HCT116 (cell line): Measurements from ENCODE around the gene SLC4A5. TPM values are rescaled to one million over a fixed set of nuclear protein-coding genes. Genes with fewer than 3 reads are reported as not detected.

Source experiments
- ATAC-seq: fragments of 200-7000 bp; cut with Tn5 transposase; 2 replicates; pipeline ENCODE4 v1.9.1; 2020; ENCODE audit warnings: mild to moderate bottlenecking, moderate library complexity
- BruUV-seq: library from RNA; stranded (reverse); fragments of 400-500 nt; replicated peaks from 2 replicates; lab custom pipeline; 2021; lab: Mats Ljungman, UMichigan
- CTCF ChIA-PET: fragments of 300-600 bp; sonication (Branson Sonifier 250); formaldehyde crosslinking; loops from one replicate; lab custom pipeline; 2021; ENCODE audit warnings: antibody characterized with exemption; lab: Charles Lee
- POLR2A ChIA-PET: fragments of 300-600, 350-600 bp; sonication (Branson Sonifier 250); formaldehyde crosslinking; loops from one replicate; lab custom pipeline; 2021; ENCODE audit warnings: antibody characterized with exemption; lab: Charles Lee
- RAD21 ChIA-PET, 2 experiments: fragments of 300-600 bp; sonication (Branson Sonifier 250); formaldehyde crosslinking; loops; one replicate each; lab custom pipeline; 2023; ENCODE audit warnings: low total read pairs in 2 of 2; ENCODE audit not compliant: uncharacterized antibody in 2 of 2, unreplicated experiment in 2 of 2, low non-redundant PET in 1 of 2; lab: Charles Lee
- DNase-seq: peaks from one replicate; pipeline ENCODE4 v3.0.0-alpha.2; 2010; ENCODE audit warnings: low read depth, low spot score
- H2AFZ ChIP-seq: fragments of 200-600 bp; shearing (Covaris generic), sonication (generic); 2 replicates; pipeline ENCODE4 v1.6.1; 2017; ENCODE audit warnings: low read depth, mixed run types, mixed read lengths, antibody characterized with exemption, low read length; ENCODE audit not compliant: poor library complexity, severe bottlenecking
- H3K27ac ChIP-seq: 2 replicates; pipeline ENCODE4 v1.5.1; 2012; ENCODE audit warnings: low read depth, low read length
- H3K27me3 ChIP-seq: fragments of 200-600 bp; sonication (generic); 2 replicates; pipeline ENCODE4 v1.6.1; 2016; ENCODE audit warnings: mixed run types, low read length, mixed read lengths; ENCODE audit not compliant: insufficient read depth
- H3K36me3 ChIP-seq, 2 experiments: fragments of 200-500 bp in 1 of 2; fragments of 200-600 bp in 1 of 2; sonication (Bioruptor generic) in 1 of 2; sonication (generic) in 1 of 2; 2 replicates each; pipeline versions ENCODE4 v1.5.1 to v1.6.1; 2014 to 2016; ENCODE audit warnings: low read length in 2 of 2, inconsistent platforms in 1 of 2, mixed read lengths in 1 of 2, mixed run types in 1 of 2; ENCODE audit not compliant: insufficient read depth in 2 of 2, control insufficient read depth in 1 of 2
- H3K4me1 ChIP-seq, 2 experiments: fragments of 200-600 bp in 1 of 2; sonication (generic) in 1 of 2; 2 replicates each; pipeline versions ENCODE4 v1.5.1 to v1.6.1; 2012 to 2017; ENCODE audit warnings: low read length in 2 of 2, inconsistent platforms in 1 of 2, mild to moderate bottlenecking in 1 of 2, mixed read lengths in 1 of 2, mixed run types in 1 of 2, moderate library complexity in 1 of 2; ENCODE audit not compliant: insufficient read depth in 2 of 2, control insufficient read depth in 1 of 2
- H3K4me2 ChIP-seq: fragments of 200-600 bp; sonication (generic); 2 replicates; pipeline ENCODE4 v1.6.1; 2017; ENCODE audit warnings: mixed run types, low read length, mixed read lengths
- H3K4me3 ChIP-seq, 2 experiments: fragments of 200-600 bp in 1 of 2; sonication (generic) in 1 of 2; replicated peaks in 1 of 2; 2 replicates each; pipeline ENCODE4 v1.5.1; 2011 to 2016; ENCODE audit warnings: low read length in 2 of 2, control low read depth in 1 of 2, low read depth in 1 of 2, mild to moderate bottlenecking in 1 of 2, mixed read lengths in 1 of 2, mixed run types in 1 of 2
- H3K79me2 ChIP-seq: fragments of 200-600 bp; sonication (generic); 2 replicates; pipeline ENCODE4 v1.6.1; 2017; ENCODE audit warnings: mild to moderate bottlenecking, mixed run types, low read length, moderate library complexity, mixed read lengths; ENCODE audit not compliant: insufficient read depth
- H3K9ac ChIP-seq: fragments of 200-600 bp; sonication (generic); 2 replicates; pipeline ENCODE4 v1.6.1; 2016; ENCODE audit warnings: low read length, mixed read lengths
- H3K9me2 ChIP-seq: fragments of 200-600 bp; sonication (generic), shearing (Covaris generic); 2 replicates; pipeline ENCODE4 v1.6.1; 2017; ENCODE audit warnings: mixed run types, mild to moderate bottlenecking, moderate library complexity; ENCODE audit not compliant: insufficient read depth
- H3K9me3 ChIP-seq, 2 experiments: fragments of 200-500 bp in 1 of 2; fragments of 200-600 bp in 1 of 2; sonication (Bioruptor generic) in 1 of 2; sonication (generic) in 1 of 2; 2 replicates each; pipeline ENCODE4 v1.6.1; 2014 to 2017; ENCODE audit warnings: low read length in 2 of 2, mixed read lengths in 2 of 2, inconsistent platforms in 1 of 2, low read depth in 1 of 2, mild to moderate bottlenecking in 1 of 2, mixed run types in 1 of 2, moderate library complexity in 1 of 2; ENCODE audit not compliant: control insufficient read depth in 1 of 2, insufficient read depth in 1 of 2
- H4K20me1 ChIP-seq: fragments of 200-600 bp; sonication (generic), shearing (Covaris generic); 2 replicates; pipeline ENCODE4 v1.6.1; 2017; ENCODE audit warnings: mixed run types, mild to moderate bottlenecking, moderate library complexity; ENCODE audit not compliant: insufficient read depth
- CBX3 ChIP-seq: IDR thresholded peaks from 2 replicates; pipeline ENCODE4 v1.6.1; 2012; ENCODE audit warnings: low read depth
- ELF1 ChIP-seq: IDR thresholded peaks from 2 replicates; pipeline ENCODE4 v1.6.1; 2012; ENCODE audit warnings: low read depth, borderline replicate concordance
- FOSL1 ChIP-seq: IDR thresholded peaks from 2 replicates; pipeline ENCODE4 v1.6.1; 2012; ENCODE audit warnings: low read depth
- JUND ChIP-seq: IDR thresholded peaks from 2 replicates; pipeline ENCODE4 v1.6.1; 2012
- POLR2A ChIP-seq: IDR thresholded peaks from 2 replicates; pipeline ENCODE4 v1.7.0; 2011; ENCODE audit warnings: borderline replicate concordance; ENCODE audit not compliant: insufficient read depth, insufficient read length; ENCODE audit errors: extremely low read depth
- RAD21 ChIP-seq: IDR thresholded peaks from 2 replicates; pipeline ENCODE4 v1.6.1; 2012; ENCODE audit warnings: low read depth, mild to moderate bottlenecking
- YY1 ChIP-seq: IDR thresholded peaks from 2 replicates; pipeline ENCODE4 v1.6.1; 2011; ENCODE audit warnings: low read length, low read depth, moderate library complexity, mild to moderate bottlenecking; ENCODE audit not compliant: insufficient replicate concordance; ENCODE audit errors: extremely low read depth
- intact Hi-C: fragments of 100-400 bp; cut with micrococcal nuclease; formaldehyde crosslinking; loops from 2 replicates; pipeline ENCODE4 v1.10.0; 2022
- total RNA-seq: library from RNA; stranded (reverse); gene quantifications from one replicate; pipeline ENCODE4 v1.2.1, GENCODE V29; 2021; ENCODE audit not compliant: unreplicated experiment
- TF ChIP-seq, protein P1 (sequence below): IDR thresholded peaks from 2 replicates; pipeline ENCODE4 v1.6.1; 2012; ENCODE audit warnings: low read depth
- TF ChIP-seq, protein P2 (sequence below): IDR thresholded peaks from 2 replicates; pipeline ENCODE4 v1.6.1; 2012
- TF ChIP-seq, protein P3 (sequence below), 3 experiments: fragments of 200-600 bp in 1 of 3; sonication (generic) in 1 of 3; IDR thresholded peaks in 2 of 3; conservative IDR thresholded peaks in 1 of 3; 2 replicates each; pipeline ENCODE4 v1.5.1; 2012 to 2017; ENCODE audit warnings: low read depth in 2 of 3, low read length in 2 of 3, antibody characterized with exemption in 1 of 3, borderline replicate concordance in 1 of 3, control low read depth in 1 of 3, mild to moderate bottlenecking in 1 of 3, mixed read lengths in 1 of 3, mixed run types in 1 of 3, moderate library complexity in 1 of 3; ENCODE audit not compliant: insufficient read depth in 1 of 3
- TF ChIP-seq, protein P4 (sequence below): IDR thresholded peaks from 2 replicates; pipeline ENCODE4 v1.6.1; 2012

The SLC4A5 gene
- total RNA-seq, 1 experiment from 2014 or later: 0.91 TPM

- peaks cover 5 to 8% of the 10 kb centered on the region in 2 experiments; a peak in 1 of 4 replicates for H3K36me3 ChIP-seq
- intact Hi-C loops: no loop called here
- no peaks in the 10 kb centered on the region for H3K27me3 ChIP-seq
- CTCF ChIA-PET: no interaction called here
- H3K9me2 ChIP-seq: no peaks in the 10 kb centered on the region
- TF ChIP-seq, protein P1, sequence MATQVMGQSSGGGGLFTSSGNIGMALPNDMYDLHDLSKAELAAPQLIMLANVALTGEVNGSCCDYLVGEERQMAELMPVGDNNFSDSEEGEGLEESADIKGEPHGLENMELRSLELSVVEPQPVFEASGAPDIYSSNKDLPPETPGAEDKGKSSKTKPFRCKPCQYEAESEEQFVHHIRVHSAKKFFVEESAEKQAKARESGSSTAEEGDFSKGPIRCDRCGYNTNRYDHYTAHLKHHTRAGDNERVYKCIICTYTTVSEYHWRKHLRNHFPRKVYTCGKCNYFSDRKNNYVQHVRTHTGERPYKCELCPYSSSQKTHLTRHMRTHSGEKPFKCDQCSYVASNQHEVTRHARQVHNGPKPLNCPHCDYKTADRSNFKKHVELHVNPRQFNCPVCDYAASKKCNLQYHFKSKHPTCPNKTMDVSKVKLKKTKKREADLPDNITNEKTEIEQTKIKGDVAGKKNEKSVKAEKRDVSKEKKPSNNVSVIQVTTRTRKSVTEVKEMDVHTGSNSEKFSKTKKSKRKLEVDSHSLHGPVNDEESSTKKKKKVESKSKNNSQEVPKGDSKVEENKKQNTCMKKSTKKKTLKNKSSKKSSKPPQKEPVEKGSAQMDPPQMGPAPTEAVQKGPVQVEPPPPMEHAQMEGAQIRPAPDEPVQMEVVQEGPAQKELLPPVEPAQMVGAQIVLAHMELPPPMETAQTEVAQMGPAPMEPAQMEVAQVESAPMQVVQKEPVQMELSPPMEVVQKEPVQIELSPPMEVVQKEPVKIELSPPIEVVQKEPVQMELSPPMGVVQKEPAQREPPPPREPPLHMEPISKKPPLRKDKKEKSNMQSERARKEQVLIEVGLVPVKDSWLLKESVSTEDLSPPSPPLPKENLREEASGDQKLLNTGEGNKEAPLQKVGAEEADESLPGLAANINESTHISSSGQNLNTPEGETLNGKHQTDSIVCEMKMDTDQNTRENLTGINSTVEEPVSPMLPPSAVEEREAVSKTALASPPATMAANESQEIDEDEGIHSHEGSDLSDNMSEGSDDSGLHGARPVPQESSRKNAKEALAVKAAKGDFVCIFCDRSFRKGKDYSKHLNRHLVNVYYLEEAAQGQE: no peak
- H3K4me2 ChIP-seq: peak overlapping the region; percentile 97
- H4K20me1 ChIP-seq: peaks cover 21% of the 10 kb centered on the region; the same call in 1 of the 2 replicates
- peak overlapping the region; percentile 9; the same call in 1 of the 2 replicates for H3K27ac ChIP-seq
- H3K79me2 ChIP-seq: peaks cover 46% of the 10 kb centered on the region
- RAD21 ChIA-PET: no interaction called here
- H3K9ac ChIP-seq: peak overlapping the region; percentile 100
- peaks cover 17 to 19% of the 10 kb centered on the region in 2 experiments; a peak in 3 of 4 replicates for H3K4me1 ChIP-seq
- TSS peak; percentile 89 for BruUV-seq
- peak; percentile 98 for DNase-seq
- POLR2A ChIA-PET: interaction anchor here (1.1 to 2.3 kb wide), 5 partner anchors 9 to 369 kb away, joined by 4 to 8 read pairs (median 5); partner anchors contain the start of genes MOB1A and STAMBP
- H2AFZ ChIP-seq: peak overlapping the region; percentile 34
- ATAC-seq: peak; percentile 1; the same call in 1 of the 2 replicates
- peak overlapping the region; percentile 1 to 96; a peak in 3 of 4 replicates for H3K4me3 ChIP-seq
- H3K9me3 ChIP-seq: no peaks in the 10 kb centered on the region
These were observed 145.2 kb downstream of the SLC4A5 start for GRCh38 chr2:74198023-74198460.

GRCh38 chr2:74197049-74197448 is 146.2 kb downstream of the SLC4A5 start:
- no TSS peak for BruUV-seq
- RAD21 ChIA-PET: no interaction called here

More at GRCh38 chr2:74197049-74197448, 146.2 kb downstream of the SLC4A5 start:
- H3K9me3 ChIP-seq: no peaks in the 10 kb centered on the region
- POLR2A ChIA-PET: no interaction called here
- peaks cover 36% of the 10 kb centered on the region for H3K79me2 ChIP-seq
- TF ChIP-seq, protein P2, sequence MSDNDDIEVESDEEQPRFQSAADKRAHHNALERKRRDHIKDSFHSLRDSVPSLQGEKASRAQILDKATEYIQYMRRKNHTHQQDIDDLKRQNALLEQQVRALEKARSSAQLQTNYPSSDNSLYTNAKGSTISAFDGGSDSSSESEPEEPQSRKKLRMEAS: no peak
- TF ChIP-seq JUND (no peak), CBX3 (no peak), POLR2A (no peak), ELF1 (no peak), RAD21 (no peak), YY1 (no peak), FOSL1 (no peak)
- TF ChIP-seq, protein P3, sequence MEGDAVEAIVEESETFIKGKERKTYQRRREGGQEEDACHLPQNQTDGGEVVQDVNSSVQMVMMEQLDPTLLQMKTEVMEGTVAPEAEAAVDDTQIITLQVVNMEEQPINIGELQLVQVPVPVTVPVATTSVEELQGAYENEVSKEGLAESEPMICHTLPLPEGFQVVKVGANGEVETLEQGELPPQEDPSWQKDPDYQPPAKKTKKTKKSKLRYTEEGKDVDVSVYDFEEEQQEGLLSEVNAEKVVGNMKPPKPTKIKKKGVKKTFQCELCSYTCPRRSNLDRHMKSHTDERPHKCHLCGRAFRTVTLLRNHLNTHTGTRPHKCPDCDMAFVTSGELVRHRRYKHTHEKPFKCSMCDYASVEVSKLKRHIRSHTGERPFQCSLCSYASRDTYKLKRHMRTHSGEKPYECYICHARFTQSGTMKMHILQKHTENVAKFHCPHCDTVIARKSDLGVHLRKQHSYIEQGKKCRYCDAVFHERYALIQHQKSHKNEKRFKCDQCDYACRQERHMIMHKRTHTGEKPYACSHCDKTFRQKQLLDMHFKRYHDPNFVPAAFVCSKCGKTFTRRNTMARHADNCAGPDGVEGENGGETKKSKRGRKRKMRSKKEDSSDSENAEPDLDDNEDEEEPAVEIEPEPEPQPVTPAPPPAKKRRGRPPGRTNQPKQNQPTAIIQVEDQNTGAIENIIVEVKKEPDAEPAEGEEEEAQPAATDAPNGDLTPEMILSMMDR (IDR thresholded peaks at IDR 0.05 in 2 of 3, conservative IDR thresholded peaks at IDR 0.05 in 1 of 3; ENCODE audit: borderline replicate concordance in 1 of 3, insufficient read depth in 1 of 3, low read depth in 2 of 3, low read length in 2 of 3): no peak
- TF ChIP-seq, protein P4, sequence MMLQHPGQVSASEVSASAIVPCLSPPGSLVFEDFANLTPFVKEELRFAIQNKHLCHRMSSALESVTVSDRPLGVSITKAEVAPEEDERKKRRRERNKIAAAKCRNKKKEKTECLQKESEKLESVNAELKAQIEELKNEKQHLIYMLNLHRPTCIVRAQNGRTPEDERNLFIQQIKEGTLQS: no peak
- no peak for DNase-seq
- peaks cover 17 to 19% of the 10 kb centered on the region in 2 experiments; a peak in 3 of 4 replicates for H3K4me1 ChIP-seq
- CTCF ChIA-PET: no interaction called here
- H3K27ac ChIP-seq: no peak overlapping the region
- H3K4me2 ChIP-seq: no peak overlapping the region
- no peak overlapping the region for H3K9ac ChIP-seq
- peaks cover 21% of the 10 kb centered on the region; the same call in 1 of the 2 replicates for H4K20me1 ChIP-seq
- intact Hi-C loops: no loop called here
- H3K36me3 ChIP-seq: peaks cover 0 to 5% of the 10 kb centered on the region in 2 experiments; a peak in 1 of 4 replicates
- H3K9me2 ChIP-seq: no peaks in the 10 kb centered on the region
- peak overlapping the region; percentile 36 for H2AFZ ChIP-seq
- H3K27me3 ChIP-seq: no peaks in the 10 kb centered on the region
- ATAC-seq: no peak
- no peak overlapping the region for H3K4me3 ChIP-seq
